NCI-H510A treated with DMSO at 0.1 percent for 48 hours (cell line): ENCODE data around the gene KNCN.

Source experiments
- DNase-seq: peaks from one replicate; lab custom pipeline; 2025; lab: John Stamatoyannopoulos, UW

KNCN gene

DNA sequence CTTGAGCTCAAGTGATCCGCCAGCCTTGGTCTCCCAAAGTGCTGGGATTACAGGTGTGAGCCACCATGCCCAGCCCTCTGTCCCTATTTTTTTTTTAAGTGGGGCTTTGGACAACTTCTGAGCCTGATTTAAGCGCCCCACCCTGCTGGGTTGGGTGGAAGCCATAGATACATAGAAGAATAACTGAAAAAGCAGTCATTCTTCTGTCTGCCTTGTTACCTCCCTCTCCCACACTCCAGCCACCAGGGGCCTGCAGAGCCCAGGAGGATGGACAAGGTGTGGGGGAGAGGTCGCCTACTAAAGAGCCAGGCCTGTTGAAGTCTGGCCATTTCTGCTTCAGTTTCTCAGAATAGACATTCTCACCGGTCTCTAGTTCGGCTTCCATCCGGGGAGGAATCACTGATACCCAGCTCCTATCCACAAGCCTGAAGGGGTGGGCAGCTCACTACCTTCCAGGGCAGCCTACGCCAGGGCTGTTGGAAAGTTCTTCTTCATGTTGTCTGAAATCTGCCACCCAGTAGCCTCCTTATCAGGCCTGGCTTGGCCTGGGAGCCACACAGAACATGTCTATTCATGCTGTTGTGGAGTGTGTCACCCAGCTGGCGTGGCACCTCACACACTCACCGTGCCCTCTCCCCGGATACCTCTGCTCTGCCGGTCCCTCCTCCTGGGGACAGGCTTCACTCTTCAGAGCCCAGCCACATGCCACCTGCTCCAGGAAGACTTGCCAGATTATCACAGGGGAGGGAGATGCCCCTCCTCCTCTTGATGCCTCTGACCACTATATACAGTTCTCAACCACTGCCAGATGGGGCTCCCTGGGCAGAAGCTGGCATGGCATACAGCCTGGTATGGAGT is 27.7 kb downstream of the KNCN start:
- DNase-seq, result peak; percentile 34

DNA sequence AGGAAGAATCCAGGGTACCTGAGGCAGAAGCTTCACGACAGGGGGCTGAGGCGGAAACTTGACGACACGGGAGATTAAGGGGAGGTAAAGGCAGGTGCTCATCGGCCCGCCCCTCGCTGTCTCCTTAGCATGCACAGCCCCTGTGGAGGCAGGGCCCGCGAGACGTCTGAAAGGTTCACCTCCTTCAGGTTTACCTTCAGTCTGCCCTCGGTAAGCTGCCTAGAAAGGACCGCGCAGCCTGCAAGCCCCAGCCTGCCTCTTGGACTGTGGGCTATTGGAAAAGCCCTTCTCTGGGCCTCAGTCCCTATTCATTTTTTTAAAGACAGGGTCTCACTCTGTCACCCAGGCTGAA is 28.5 kb downstream of the KNCN start:
- DNase-seq, result no peak

DNA sequence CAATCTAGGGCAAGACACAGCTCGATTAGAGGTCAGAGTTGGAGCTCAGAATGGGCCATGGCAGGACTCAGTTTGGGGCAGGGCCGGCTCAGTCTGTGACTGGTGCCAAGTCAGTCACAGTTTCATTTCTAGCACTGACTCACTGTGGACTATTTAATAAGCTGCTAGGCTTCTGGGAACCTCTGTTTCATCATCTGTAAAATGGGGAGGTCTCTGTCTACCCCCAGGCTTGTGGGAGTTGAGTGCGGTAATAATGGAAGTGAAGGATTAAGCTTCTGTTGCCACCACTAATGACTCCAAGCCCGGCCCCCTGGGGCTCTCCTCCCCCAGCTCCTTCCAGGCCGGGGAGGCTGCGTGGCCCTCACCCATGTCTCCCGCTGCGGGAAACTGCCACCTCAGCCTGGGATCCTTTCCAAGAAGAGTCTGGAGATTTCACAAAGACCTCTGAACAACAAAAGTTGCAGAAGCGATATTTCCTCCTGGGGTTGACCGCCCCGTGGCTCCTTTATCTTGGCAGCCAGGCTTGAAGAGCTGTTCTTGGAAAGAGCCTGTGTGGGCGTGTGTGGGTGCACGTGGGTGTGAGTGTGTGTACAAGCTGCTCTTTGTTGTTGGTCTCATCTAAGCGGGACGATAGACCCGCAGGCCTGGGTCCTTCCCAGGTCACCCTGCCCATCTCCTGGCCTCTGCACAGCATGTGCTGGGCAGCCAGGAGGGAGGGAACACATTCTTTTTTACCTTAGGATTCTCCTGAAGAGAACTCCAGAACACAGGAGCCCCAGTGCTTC is 29.1 kb downstream of the KNCN start:
- no peak for DNase-seq

DNA sequence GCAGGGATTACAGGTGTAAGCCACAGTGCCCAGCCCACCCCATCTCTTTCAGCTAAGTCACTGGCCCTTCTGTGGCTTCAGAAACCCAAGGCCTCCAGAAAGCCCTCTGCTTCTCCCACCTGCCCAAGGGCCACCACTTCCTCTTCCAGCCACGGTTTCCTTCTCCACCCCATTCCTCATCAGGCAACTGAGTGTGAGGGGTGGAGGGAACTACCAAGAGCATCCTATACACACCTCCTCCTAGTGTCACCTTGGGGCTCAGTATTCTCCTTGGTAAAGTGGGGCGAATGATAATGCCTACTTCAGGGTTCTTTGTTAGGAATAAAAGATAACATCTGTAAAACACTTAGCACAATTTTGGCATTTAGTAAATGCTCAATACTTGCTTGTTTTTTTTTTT is 30.0 kb downstream of the KNCN start:
- DNase-seq, result no peak

DNA sequence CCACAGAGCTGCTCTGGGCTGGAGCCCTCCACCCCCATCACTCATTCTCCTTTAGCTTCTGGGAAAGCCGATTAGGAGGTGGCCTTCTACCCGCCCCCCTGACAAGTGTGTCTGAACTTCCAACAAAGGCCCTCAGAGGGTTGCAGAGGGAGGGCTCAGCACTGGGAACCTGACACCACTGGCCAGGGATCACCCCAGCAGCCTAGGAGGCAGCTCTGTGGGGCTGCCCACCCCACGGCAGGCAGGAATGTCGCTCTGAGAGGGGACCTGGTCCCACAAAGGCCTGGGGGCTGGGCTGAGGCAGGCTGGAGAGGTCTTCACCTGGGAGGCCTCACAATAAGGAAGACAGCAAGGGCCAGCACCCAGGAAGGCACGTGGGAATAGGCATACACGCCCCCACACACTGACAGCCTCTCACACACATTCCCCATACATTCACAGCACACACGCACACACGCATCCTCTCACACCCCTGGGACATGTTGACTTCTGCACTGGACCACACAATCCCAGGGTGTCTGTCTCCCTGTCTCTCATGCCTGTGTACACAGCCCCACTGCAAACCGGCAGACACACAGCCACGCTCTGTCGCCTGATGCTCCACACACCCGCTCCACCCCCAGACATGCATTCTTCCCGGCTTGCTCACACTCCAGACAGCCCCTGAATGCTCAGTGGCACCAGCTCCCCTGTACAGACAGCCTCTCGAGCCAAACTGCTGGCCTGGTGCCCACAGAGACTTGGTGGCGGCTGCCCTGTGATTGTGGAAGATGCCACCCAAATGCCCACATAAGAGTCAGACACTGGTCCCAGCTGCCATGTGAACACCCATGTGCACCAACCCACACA is 31.2 kb downstream of the KNCN start:
- peak; percentile 19 for DNase-seq

DNA sequence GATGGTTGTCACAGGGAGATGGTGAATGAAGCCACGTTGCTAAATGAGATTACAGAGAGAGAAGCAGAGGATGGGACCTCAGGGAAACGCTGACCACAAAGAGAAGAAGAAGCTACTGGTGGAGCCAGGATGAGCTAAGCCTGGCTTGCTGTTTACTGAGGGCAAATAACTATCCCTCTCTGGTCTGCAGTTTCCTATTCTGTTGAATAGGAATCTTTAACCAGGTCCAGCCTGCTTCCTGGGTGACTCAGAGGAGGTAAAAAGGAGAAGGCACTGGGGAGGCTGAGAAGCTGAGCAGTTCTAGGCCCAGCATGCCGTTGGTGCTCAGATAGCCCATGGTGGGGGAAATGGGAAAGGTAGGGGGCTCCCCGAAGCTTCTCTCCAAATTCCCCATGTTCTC is 32.2 kb downstream of the KNCN start:
- no peak for DNase-seq

DNA sequence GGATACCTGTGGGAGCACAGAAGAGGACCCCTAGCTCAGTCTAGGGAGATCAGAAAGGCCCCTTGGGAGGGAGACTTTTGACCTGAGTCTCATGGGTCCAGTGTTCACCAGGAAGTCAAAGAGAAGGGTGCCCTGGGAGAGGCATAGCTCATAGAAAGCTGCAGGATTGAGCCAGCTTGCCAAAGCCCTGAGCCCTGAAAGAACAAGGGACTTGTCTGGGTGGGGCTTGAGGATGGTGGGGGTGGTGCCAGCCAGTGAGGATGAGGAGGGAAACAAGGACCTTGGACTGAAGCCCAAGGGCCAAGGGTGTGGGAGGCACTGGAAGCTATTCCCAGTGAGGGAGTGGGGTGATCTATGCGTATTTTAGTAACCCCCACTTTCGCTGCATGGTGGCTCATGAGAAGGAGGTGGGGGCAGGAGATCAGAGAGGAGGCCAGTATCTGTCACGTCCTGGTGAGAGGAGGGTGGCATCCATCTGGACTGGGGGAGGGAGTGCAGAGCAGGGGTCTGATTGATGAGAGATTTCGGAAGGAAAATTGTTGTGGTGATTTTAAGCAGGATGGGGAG is 33.4 kb downstream of the KNCN start:
- DNase-seq, result no peak

DNA sequence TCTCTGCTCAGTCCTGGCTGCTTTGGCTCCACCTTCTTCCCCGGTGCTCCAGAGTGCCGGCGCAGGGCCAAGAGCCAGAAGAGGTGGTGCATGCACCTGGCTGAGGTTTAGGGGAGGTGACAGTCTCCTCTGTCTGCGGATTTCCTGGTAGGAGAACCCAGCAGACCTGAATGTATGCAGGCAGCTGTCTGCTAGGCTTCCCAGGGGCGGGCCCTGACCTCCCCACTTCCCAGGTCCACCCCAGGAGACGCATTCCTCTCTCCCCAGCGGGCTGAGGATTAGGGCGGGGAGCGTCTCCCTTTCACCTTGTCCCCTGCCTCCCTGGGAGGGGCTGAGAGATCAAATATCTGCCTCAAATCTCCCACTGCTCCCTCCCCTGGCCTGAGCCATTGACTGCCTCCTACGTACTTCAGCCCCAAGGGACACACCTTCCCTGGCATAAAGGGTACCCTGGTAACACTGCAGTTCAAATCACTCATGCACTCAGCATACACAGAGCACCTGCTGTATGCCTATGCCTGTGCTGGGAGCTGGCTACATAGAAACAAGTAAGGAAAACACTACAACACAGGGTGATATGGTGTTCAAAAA is 34.3 kb downstream of the KNCN start:
- peak; percentile 92 for DNase-seq

DNA sequence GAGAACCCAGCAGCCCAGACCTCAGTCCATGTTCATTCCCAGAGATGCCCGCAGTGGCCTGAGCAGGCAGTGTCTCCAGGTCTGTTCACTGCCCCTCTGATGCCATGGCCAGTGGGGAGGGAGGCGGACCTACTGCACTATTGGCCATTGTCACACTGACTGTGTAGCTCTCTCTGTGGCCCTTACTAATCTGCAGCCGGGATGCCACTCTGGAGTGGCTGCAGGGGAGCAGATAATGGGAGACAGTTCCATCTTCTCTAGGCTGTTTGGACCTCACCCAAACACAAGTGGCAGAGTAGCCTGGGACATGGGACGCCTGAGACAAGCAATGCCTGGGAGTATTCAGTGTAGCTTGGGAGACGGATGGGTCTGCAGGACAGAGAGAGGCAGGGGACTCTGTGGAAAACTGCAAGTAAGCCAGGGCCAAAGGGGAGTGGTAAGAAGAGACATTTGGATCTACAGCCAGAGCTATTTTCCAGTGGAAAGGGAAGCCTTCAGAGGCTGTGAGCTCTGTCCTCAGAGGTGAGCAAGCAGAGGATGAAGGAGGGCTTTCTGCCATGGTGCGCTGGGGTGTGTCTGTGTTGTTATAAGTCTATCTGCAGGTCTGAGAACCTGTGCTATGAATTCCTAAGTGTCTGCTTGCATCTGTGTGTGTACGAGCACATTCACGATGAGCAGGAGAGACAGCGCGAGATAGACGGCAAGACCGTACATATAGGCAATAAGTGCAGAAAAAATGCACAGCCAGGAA is 35.1 kb downstream of the KNCN start:
- no peak for DNase-seq

DNA sequence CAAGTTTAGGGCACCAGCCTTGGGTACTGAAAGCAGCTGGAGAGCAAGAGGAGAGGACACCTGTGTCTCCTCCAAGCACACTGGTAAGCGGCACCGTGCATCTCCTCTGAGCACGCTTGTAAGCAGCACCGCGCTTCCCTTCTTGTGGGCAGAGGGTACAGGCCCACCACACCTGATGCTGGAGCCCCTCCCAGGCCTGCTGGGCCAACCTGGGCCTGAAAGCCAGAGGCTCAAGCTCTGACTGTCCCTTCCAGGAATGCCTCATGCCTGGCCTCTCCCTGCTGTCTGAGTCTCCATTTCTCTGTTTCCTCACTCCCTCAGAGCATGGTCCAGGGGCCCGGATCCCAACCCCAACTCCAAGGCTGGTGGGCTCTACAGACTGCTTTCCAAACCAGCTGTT is 35.9 kb downstream of the KNCN start:
- DNase-seq, result no peak

DNA sequence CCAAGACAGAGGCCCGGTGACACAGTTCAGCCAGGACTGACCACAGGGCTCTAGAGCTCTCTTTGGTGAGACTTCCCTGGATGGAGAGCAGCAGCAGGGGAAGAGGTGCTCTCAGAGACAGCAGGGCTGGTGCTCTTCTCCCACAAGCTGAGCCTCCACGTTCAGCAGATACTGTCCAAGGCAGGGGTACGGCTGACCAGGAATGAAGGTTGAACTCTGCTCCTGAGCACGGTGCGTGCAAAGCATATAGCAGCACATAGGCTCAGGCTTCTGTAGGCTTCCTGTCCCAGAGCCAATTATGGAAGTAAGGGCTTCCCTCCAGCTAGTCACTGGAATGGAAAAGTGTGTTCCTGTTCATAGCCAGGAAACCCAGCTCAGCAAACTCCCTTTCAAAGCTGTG is 37.9 kb downstream of the KNCN start:
- DNase-seq, result no peak

DNA sequence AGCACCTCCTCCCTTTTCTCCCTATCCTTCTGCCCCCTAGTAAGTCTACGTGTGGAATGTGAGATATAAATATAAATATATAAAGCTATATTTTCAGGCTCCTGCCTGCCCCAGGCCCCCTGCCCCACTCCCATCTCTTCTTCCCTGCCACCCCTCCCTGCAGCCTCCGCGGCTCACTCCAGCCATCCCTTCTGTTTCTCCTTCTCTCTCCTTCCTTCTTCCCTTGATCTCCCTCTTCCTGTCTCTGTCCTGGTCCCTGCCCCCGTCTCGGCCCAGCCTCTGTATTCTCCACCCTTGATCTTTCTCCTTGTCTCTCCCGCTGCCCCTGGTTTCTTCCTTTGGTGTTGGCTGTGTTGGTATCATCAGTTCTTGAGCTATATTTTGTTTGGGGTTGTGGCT is 38.7 kb downstream of the KNCN start:
- DNase-seq, result no peak

DNA sequence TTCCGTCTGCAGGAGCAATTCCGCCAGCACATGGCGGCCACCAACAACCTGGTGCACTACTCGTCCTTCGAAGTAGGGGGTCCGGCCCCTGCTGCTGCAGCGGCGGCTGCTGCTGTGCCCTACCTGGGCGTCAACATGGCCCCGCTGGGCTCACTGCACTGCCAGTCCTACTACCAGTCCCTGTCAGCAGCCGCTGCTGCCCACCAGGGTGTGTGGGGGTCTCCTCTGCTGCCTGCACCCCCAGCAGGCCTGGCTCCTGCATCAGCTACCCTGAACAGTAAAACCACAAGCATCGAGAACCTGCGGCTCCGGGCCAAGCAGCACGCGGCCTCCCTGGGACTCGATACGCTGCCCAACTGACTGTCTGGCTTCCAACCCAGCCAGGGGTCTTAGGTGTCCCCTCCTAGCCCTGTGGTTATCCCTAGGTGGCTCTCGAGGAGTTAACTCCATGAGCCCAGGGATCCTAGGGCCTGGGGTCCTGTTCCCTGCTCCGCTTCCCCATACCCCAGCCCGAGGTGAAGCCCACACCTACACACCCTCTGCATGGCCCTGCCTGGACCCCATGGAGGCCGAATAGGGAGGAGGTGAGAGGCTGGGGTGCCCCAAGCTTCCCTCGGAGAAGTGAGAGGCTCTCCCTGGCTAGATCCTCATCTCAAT is 39.2 kb downstream of the KNCN start:
- DNase-seq, result no peak

DNA sequence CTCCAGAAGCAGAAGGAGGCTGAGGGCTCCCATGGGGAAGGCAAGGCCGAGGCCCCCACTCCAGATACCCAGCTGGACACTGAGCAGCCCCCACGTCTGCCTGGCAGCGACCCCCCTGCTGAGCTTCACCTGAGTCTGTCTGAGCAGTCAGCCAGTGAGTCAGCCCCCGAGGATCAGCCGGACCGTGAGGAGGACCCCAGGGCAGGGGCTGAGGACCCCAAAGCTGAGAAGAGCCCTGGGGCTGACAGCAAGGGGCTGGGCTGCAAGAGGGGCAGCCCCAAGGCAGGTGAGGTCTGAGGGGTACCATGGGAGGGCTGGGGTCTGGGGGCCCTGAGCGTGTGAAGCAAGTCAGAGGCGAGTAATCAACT is 40.5 kb downstream of the KNCN start:
- DNase-seq, result no peak

DNA sequence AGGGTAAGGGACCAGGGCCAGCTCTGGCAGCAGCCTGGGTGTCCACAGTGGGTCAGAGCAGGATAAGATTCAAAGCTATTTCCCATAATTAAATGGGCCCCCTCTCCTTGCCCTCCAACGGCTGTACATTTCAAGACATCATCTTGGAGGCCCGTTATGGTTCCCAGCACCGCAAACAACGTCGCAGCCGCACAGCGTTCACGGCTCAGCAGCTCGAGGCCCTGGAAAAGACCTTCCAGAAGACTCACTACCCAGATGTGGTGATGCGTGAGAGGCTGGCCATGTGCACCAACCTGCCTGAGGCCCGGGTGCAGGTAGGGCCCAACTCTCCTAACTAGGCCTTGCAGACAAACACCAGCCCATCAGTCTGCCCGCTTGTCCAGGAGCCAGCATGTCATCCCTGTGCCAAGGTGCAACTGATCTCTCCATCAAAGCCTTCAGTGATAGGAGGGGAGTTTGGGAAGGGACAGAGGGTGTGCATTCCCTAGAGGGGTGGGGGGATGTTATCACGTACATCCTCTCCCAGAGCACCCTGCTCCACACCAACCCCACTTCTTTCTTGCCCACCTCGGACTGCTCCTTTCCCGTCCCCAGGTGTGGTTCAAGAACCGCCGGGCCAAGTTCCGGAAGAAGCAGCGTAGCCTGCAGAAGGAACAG is 41.0 kb downstream of the KNCN start:
- no peak for DNase-seq

DNA sequence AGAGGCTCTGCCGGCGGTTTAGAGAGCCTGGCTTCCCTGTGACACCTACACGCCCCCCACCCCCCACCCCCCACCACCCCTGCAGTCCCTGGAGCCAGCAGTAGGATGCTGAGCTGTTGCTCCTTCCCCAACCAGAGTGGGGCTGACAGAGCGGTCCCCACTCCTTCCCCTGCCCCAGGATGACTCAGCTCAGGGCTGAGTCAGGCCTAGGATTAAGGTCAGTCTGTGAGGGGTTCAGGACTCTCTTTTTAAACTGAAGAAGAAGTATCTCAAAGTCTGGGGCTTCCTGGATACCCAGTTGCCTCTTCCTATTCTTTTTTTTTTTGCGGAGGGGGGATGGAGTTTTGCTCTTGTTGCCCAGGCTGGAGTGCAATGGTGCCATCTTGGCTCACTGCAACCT is 42.7 kb downstream of the KNCN start:
- DNase-seq, result no peak

DNA sequence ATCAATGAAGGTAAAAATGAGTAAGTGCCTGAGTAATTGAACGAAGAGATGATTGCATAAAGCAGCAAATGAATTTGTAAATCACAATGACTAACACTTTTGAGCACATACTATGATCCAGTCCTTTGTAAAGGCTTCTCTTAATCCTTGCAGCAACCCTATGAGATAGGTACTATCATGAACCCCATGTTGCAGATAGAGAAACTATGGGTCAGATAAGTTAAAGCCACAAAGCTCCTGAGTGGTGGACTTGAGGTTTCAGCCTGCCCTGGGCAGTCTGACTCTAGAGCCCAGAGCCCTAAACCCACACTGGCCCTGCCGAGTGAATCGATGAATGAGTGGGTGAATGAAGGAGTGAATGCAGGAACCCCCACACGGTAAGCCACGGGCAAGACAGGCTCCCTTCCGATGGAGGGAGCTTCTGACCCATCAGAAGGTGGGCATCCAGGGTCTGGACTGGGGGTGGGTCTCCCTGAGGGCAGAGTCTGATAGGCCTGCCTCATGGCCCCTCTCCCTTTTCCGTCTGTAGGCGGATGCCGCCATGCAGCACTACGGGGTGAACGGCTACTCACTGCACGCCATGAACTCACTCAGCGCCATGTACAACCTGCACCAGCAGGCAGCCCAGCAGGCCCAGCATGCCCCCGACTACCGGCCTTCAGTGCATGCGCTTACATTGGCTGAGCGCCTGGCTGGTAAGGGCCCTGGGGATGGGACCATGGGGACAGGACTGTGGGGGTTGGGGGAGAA is 44.8 kb downstream of the KNCN start:
- no peak for DNase-seq

DNA sequence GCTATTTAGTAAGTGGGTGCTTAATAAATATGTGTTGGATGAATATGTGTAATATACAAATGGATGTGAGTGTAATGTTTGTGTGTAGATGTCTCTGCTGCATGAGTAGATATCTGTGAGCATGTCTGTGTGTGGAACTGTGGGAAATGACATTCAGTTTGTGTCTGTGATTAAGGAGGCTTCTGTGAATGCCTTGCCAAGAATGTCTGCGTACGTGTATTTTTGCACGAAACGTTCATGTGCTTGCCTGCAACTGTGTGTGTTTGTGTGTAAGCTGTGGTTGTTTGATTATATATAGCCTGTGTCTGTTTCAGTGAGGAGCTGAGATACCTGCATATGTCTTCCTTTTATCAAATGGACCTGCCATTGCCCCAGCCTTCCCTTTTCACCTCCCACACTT is 48.0 kb downstream of the KNCN start:
- no peak for DNase-seq

DNA sequence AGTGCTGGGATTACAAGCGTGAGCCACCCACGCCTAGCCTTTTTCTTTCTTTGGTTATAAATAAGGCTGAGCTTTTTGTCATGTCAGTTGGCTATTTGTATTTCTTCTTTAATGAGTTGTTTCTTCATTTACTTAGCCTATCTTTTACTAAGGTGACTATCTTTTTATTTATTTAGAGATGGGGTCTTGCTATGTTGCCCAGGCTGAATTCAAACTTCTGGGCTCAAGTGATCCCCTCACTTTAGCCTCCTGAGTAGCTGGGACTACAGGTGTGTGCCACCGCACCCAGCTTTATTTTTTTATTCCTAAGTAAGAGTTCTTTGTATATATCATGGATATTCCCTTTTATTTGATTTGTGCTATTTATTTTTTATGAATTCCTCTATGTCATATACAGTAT is 49.9 kb downstream of the KNCN start:
- no peak for DNase-seq
